GM12878 (cell line): Measurements from ENCODE around the gene PPP1R13L. TPM values are rescaled to one million over a fixed set of nuclear protein-coding genes. Genes with fewer than 3 reads are reported as not detected.

Source experiments
- ATAC-seq: fragments of 200-7000 bp; cut with Tn5 transposase; 3 replicates; pipeline ENCODE4 v1.9.1; 2020; ENCODE audit warnings: mild to moderate bottlenecking, moderate library complexity
- BruUV-seq: library from RNA; stranded (reverse); fragments of 400-500 nt; replicated peaks from 2 replicates; lab custom pipeline; 2021; lab: Mats Ljungman, UMichigan
- CTCF ChIA-PET: fragments of 300-600 bp; sonication (Branson Sonifier 250); formaldehyde crosslinking; extraction: SDS; loops from one replicate; lab custom pipeline; 2021; ENCODE audit warnings: inconsistent platforms; lab: Yijun Ruan, JAX
- POLR2A ChIA-PET: fragments of 350-600 bp; formaldehyde crosslinking; extraction: SDS; loops from one replicate; lab custom pipeline; 2021; ENCODE audit warnings: inconsistent platforms; lab: Charles Lee
- RAD21 ChIA-PET: fragments of 300-600 bp; sonication (Branson Sonifier 250); formaldehyde crosslinking; loops from one replicate; lab custom pipeline; 2023; ENCODE audit warnings: antibody characterized with exemption; ENCODE audit not compliant: unreplicated experiment; lab: Charles Lee
- SMC1A ChIA-PET: fragments of 300-600 bp; sonication (Branson Sonifier 250); formaldehyde crosslinking; loops from one replicate; lab custom pipeline; 2023; ENCODE audit not compliant: unreplicated experiment, uncharacterized antibody; lab: Charles Lee
- DNase-seq: peaks from one replicate; pipeline ENCODE4 v3.0.0-alpha.2; 2011; ENCODE audit warnings: low read depth, low spot score
- FAIRE-seq: peaks from 3 replicates; lab custom pipeline; 2011; peaks lifted over from hg19 to GRCh38; lab: Jason Lieb, UNC
- H2AFZ ChIP-seq: 2 replicates; pipeline ENCODE4 v1.6.0; 2011; ENCODE audit warnings: low read depth, low read length, control low read depth; ENCODE audit not compliant: control insufficient read depth
- H3K27ac ChIP-seq: 2 replicates; pipeline ENCODE4 v1.5.1; 2011; ENCODE audit warnings: control low read depth; ENCODE audit not compliant: control insufficient read depth, insufficient read depth
- H3K27me3 ChIP-seq, 2 experiments: replicated peaks in 1 of 2; 2 replicates each; pipeline versions ENCODE4 v1.6.0 to v1.6.1; 2011; ENCODE audit warnings: low read length in 1 of 2; ENCODE audit not compliant: control insufficient read depth in 2 of 2, insufficient read depth in 2 of 2
- H3K36me3 ChIP-seq, 2 experiments: 2 replicates each; pipeline ENCODE4 v1.5.1; 2011; ENCODE audit warnings: low read length in 1 of 2; ENCODE audit not compliant: control insufficient read depth in 2 of 2, insufficient read depth in 2 of 2
- H3K4me1 ChIP-seq: 2 replicates; pipeline ENCODE4 v1.6.1; 2011; ENCODE audit warnings: mild to moderate bottlenecking, low read length, moderate library complexity, mixed read lengths; ENCODE audit not compliant: control insufficient read depth, insufficient read depth
- H3K4me2 ChIP-seq: 2 replicates; pipeline ENCODE4 v1.6.0; 2011; ENCODE audit warnings: control low read depth; ENCODE audit not compliant: control insufficient read depth, insufficient read depth
- H3K4me3 ChIP-seq: fragments of 200-600 bp; sonication (generic); 2 replicates; pipeline ENCODE4 v1.5.1; 2016
- H3K79me2 ChIP-seq: 2 replicates; pipeline ENCODE4 v1.6.0; 2011; ENCODE audit warnings: low read length; ENCODE audit not compliant: control insufficient read depth, insufficient read depth
- H3K9ac ChIP-seq: 2 replicates; pipeline ENCODE4 v1.8.0; 2011; ENCODE audit warnings: low read length, control low read depth, mixed read lengths; ENCODE audit not compliant: control insufficient read depth, insufficient read depth
- H3K9me3 ChIP-seq: replicated peaks from 3 replicates; pipeline ENCODE4 v1.5.1; 2011; ENCODE audit warnings: mild to moderate bottlenecking, low read length; ENCODE audit not compliant: control insufficient read depth, insufficient read depth
- H4K20me1 ChIP-seq: 2 replicates; pipeline ENCODE4 v1.6.0; 2011; ENCODE audit not compliant: control insufficient read depth, insufficient read depth
- CBX3 ChIP-seq: fragments of 200-600 bp; sonication (generic); IDR thresholded peaks from 2 replicates; pipeline ENCODE4 v1.6.1; 2016; ENCODE audit warnings: low read depth, borderline replicate concordance
- CREM ChIP-seq: IDR thresholded peaks from 2 replicates; pipeline ENCODE4 v1.6.1; 2014; ENCODE audit warnings: antibody characterized with exemption, low read depth
- GATAD2B ChIP-seq: fragments of 450-650 bp; conservative IDR thresholded peaks from 2 replicates; pipeline ENCODE4 v1.6.1; 2017; ENCODE audit warnings: low read depth, mild to moderate bottlenecking, moderate library complexity
- KDM1A ChIP-seq: fragments of 200-600 bp; sonication (generic); IDR thresholded peaks from 2 replicates; pipeline ENCODE4 v1.6.1; 2016; ENCODE audit warnings: borderline replicate concordance
- NFYB ChIP-seq: IDR thresholded peaks from 2 replicates; pipeline ENCODE4 v1.6.1; 2011; ENCODE audit warnings: low read depth, mild to moderate bottlenecking, low read length, improper control_type of control experiment, moderate library complexity; ENCODE audit not compliant: insufficient read depth
- POLR2AphosphoS5 ChIP-seq: IDR thresholded peaks from 2 replicates; pipeline ENCODE4 v1.6.1; 2011; ENCODE audit warnings: mild to moderate bottlenecking, low read length, inconsistent platforms
- RUNX3 ChIP-seq: IDR thresholded peaks from 2 replicates; pipeline ENCODE4 v1.6.1; 2012; ENCODE audit warnings: low read length, inconsistent platforms
- SREBF1 ChIP-seq: IDR thresholded peaks from 2 replicates; pipeline ENCODE4 v1.6.1; 2012; ENCODE audit warnings: mild to moderate bottlenecking, low read length
- SUZ12 ChIP-seq: fragments of 200-600 bp; sonication (generic); IDR thresholded peaks from one replicate; pipeline ENCODE4 v1.6.1; 2018; ENCODE audit warnings: antibody characterized with exemption, mild to moderate bottlenecking; ENCODE audit not compliant: unreplicated experiment
- ZNF217 ChIP-seq: fragments of 450-650 bp; IDR thresholded peaks from 2 replicates; pipeline ENCODE4 v1.6.1; 2017; ENCODE audit warnings: antibody characterized with exemption, mild to moderate bottlenecking
- ZNF622 ChIP-seq: fragments of 450-650 bp; IDR thresholded peaks from 2 replicates; pipeline ENCODE4 v1.6.1; 2017; ENCODE audit warnings: mild to moderate bottlenecking, inconsistent platforms
- WGBS: methylation state at CpG from one replicate; pipeline ENCODE4 v1.1.6; 2016; ENCODE audit warnings: low lambda C conversion rate; ENCODE audit not compliant: insufficient replicate concordance, insufficient coverage; ENCODE audit errors: missing lambda C conversion rate; 5-methylcytosine and 5-hydroxymethylcytosine counted together
- in situ Hi-C: fragments of 300-500 bp; cut with MboI; formaldehyde crosslinking; loops from 9 replicates; pipeline ENCODE4 v1.14.3; 2018; ENCODE audit warnings: mixed read lengths
- intact Hi-C: fragments of 100-400 bp; cut with micrococcal nuclease; formaldehyde crosslinking; loops from one replicate; pipeline ENCODE4 v1.14.2; 2022; ENCODE audit not compliant: unreplicated experiment
- polyA plus RNA-seq, 11 experiments: library from polyadenylated mRNA; depleted of rRNA in 4 of 11; unstranded in 6 of 11; stranded (reverse) in 5 of 11; fragments of >200 nt; fragmentation: Nextera tagmentation in 4 of 11; fragmentation: Illumina TruSeq in 1 of 11; extraction: Ambion mirVana in 4 of 11; extraction: Trizol in 1 of 11; gene quantifications; 1 replicate in 1 of 11; 2 replicates in 10 of 11; pipeline versions ENCODE4 v1.2.1 to v1.2.3, GENCODE V29; 2011 to 2016; ENCODE audit warnings: inconsistent platforms in 2 of 11, missing spikeins in 2 of 11, low read depth in 1 of 11
- total RNA-seq, 4 experiments: library from RNA; depleted of rRNA in 3 of 4; stranded (reverse); fragments of >200 nt in 3 of 4; fragmentation: Illumina TruSeq in 1 of 4; extraction: Trizol in 1 of 4; gene quantifications; 2 replicates each; pipeline versions ENCODE4 v1.2.1 to v1.2.3, GENCODE V29; 2013 to 2021
- TF ChIP-seq, protein P1 (sequence below): fragments of 450-650 bp; IDR thresholded peaks from 2 replicates; pipeline ENCODE4 v1.6.1; 2017; ENCODE audit warnings: mild to moderate bottlenecking, moderate library complexity
- TF ChIP-seq, protein P2 (sequence below): fragments of 450-650 bp; IDR thresholded peaks from 2 replicates; pipeline ENCODE4 v1.6.1; 2017; ENCODE audit warnings: mild to moderate bottlenecking, low read depth, inconsistent platforms; ENCODE audit not compliant: poor library complexity, severe bottlenecking

PPP1R13L gene
- total and polyA plus RNA-seq, 10 of the 15 experiments (the other 5 are each of a cell fraction or from before 2014, with no cell fraction given): 0.40 to 10.0 (median 2.5) TPM

DNA sequence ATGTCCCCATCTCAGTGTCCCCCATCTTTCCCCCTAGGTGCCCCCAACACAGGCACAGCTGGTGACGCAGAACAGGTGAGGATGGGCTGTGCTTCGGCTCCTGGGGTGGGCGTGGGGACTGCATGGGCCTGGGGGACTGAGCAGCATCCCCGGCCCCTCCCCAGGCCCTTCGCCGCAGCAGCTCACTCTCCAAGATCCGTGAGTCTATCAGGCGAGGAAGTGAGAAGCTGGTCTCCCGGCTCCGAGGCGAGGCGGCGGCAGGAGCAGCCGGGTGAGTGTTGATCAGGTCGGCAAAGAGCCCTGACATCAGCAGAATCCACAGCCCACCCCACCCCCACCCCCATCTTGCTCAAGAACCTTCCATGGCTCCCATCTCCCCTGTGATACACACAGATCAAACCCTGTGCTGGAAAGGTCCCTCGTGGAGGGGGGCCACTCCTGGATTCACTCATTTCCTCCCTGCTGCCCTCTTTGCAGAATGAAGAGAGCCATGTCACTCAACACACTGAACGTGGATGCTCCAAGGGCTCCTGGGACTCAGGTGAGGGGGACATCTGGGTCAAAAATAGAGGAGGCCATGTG lies 54.3 kb downstream of the PPP1R13L start:
- BruUV-seq: no TSS peak
- no peak for DNase-seq
- Histone ChIP-seq H2AFZ (no peak overlapping the region), H3K4me1 (no peaks in the 10 kb centered on the region), H3K27ac (no peak overlapping the region), H3K4me3 (no peak overlapping the region), H3K27me3 (no peaks in the 10 kb centered on the region), H3K4me2 (no peak overlapping the region), H3K79me2 (no peaks in the 10 kb centered on the region), H4K20me1 (no peaks in the 10 kb centered on the region), H3K9me3 (no peaks in the 10 kb centered on the region), H3K9ac (no peak overlapping the region), H3K36me3 (peaks cover 3 to 4% of the 10 kb centered on the region in 2 experiments)
- no peak for FAIRE-seq
- RAD21 ChIA-PET: no interaction called here
- CTCF ChIA-PET: no interaction called here
- in situ Hi-C loops: no loop called here
- SMC1A ChIA-PET: no interaction called here
- ATAC-seq: no peak
- intact Hi-C loops: no loop called here
- TF ChIP-seq ZNF622 (no peak), GATAD2B (no peak), CREM (no peak), KDM1A (no peak), SREBF1 (no peak), CBX3 (no peak), POLR2AphosphoS5 (no peak), ZNF217 (no peak)
- WGBS: 80% methylated on average over 16 of the region's 17 CpGs
- POLR2A ChIA-PET: no interaction called here

DNA sequence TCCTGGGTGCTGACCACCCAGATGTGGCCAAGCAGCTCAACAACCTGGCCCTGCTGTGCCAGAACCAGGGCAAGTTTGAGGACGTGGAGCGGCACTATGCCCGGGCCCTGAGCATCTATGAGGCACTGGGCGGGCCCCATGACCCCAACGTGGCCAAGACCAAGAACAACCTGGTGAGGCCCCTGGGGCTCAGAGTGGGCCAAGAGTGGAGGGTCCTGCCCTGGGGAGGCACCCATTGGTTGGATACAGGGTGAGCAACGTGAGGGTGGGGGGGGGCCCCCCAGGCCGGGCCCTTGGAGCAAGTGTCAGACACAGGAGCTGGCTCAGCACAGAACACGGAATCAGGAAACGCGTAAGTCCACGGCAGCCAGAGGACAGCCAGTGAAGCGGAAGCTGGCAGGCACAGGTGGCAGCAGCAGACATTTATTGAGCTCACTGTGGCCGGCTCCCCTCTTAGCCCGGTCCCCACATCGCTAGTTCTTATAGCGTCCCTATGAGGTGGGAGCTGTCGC lies 55.4 kb downstream of the PPP1R13L start:
- Histone ChIP-seq H3K9ac (no peak overlapping the region), H3K4me3 (no peak overlapping the region), H3K4me1 (no peaks in the 10 kb centered on the region), H2AFZ (no peak overlapping the region), H3K4me2 (no peak overlapping the region), H3K36me3 (peaks cover 0 to 4% of the 10 kb centered on the region in 2 experiments), H3K79me2 (no peaks in the 10 kb centered on the region), H4K20me1 (no peaks in the 10 kb centered on the region), H3K9me3 (no peaks in the 10 kb centered on the region), H3K27ac (no peak overlapping the region), H3K27me3 (no peaks in the 10 kb centered on the region)
- POLR2A ChIA-PET: no interaction called here
- no TSS peak for BruUV-seq
- WGBS: 79% methylated on average over 17 of the region's 17 CpGs
- CTCF ChIA-PET: no interaction called here
- SMC1A ChIA-PET: no interaction called here
- FAIRE-seq: no peak
- no peak for ATAC-seq
- no peak for DNase-seq
- intact Hi-C loops: no loop called here
- RAD21 ChIA-PET: no interaction called here
- in situ Hi-C loops: no loop called here
- TF ChIP-seq, protein P1, sequence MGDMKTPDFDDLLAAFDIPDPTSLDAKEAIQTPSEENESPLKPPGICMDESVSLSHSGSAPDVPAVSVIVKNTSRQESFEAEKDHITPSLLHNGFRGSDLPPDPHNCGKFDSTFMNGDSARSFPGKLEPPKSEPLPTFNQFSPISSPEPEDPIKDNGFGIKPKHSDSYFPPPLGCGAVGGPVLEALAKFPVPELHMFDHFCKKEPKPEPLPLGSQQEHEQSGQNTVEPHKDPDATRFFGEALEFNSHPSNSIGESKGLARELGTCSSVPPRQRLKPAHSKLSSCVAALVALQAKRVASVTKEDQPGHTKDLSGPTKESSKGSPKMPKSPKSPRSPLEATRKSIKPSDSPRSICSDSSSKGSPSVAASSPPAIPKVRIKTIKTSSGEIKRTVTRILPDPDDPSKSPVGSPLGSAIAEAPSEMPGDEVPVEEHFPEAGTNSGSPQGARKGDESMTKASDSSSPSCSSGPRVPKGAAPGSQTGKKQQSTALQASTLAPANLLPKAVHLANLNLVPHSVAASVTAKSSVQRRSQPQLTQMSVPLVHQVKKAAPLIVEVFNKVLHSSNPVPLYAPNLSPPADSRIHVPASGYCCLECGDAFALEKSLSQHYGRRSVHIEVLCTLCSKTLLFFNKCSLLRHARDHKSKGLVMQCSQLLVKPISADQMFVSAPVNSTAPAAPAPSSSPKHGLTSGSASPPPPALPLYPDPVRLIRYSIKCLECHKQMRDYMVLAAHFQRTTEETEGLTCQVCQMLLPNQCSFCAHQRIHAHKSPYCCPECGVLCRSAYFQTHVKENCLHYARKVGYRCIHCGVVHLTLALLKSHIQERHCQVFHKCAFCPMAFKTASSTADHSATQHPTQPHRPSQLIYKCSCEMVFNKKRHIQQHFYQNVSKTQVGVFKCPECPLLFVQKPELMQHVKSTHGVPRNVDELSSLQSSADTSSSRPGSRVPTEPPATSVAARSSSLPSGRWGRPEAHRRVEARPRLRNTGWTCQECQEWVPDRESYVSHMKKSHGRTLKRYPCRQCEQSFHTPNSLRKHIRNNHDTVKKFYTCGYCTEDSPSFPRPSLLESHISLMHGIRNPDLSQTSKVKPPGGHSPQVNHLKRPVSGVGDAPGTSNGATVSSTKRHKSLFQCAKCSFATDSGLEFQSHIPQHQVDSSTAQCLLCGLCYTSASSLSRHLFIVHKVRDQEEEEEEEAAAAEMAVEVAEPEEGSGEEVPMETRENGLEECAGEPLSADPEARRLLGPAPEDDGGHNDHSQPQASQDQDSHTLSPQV: no peak
- TF ChIP-seq NFYB: no peak
- TF ChIP-seq SUZ12: no peak
- TF ChIP-seq RUNX3: no peak
- no peak for TF ChIP-seq SREBF1
- TF ChIP-seq, protein P2, sequence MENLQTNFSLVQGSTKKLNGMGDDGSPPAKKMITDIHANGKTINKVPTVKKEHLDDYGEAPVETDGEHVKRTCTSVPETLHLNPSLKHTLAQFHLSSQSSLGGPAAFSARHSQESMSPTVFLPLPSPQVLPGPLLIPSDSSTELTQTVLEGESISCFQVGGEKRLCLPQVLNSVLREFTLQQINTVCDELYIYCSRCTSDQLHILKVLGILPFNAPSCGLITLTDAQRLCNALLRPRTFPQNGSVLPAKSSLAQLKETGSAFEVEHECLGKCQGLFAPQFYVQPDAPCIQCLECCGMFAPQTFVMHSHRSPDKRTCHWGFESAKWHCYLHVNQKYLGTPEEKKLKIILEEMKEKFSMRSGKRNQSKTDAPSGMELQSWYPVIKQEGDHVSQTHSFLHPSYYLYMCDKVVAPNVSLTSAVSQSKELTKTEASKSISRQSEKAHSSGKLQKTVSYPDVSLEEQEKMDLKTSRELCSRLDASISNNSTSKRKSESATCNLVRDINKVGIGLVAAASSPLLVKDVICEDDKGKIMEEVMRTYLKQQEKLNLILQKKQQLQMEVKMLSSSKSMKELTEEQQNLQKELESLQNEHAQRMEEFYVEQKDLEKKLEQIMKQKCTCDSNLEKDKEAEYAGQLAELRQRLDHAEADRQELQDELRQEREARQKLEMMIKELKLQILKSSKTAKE: no peak
